KBM-7 (cell line): Measurements from ENCODE around the gene ACAP1.

ENCODE experiments used
- DNase-seq: peaks from one replicate; pipeline ENCODE4 v3.0.0-alpha.2; 2015
- in situ Hi-C: fragments of 300-500 bp; cut with MboI; formaldehyde crosslinking; loops from 2 replicates; pipeline ENCODE4 v1.14.3; 2020; ENCODE audit warnings: low sequenced_read_pairs, low pct_unique_long_range_greater_than_20kb, mixed read lengths

Gene ACAP1

DNA sequence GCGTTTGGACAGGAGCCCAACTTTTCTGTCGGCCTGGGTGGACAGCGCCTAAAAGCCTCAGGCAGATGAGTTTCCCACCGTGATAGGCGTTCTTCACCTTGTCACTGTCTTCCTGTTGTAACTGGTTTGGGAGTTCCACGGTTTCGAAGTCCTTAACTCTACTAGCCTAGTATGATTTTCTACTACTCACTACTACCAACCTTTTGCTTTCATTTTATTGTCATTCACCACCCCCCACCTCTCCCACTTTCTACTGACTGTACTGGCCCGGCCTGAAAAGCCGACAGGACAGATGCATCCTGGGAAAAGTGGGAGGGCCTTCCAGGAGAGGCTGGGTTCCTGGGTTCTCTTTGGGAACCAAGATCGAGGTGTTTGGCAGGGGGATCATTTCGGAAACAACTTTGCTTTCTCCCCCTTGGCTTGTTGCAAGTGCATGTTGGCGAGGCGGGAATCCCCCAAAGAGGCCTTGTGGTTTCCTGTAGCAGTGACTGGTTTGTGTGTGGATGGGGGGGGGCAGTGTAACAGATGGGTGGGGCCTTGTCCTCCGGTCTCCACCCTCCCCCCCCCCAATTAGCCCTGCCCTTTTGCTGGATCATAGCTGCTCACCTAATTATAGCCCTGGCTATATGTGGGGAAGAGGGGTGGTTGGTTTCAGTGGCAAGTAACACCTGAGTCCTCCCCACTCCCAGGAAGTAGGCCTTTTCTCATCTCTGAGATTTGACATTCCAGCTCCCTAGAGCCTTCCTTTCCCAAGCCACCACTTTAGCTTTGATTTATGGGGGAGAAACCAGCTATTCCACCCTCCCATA lies 27.5 kb upstream of the ACAP1 start:
- DNase-seq: peak; percentile 85
- in situ Hi-C loops: no loop called here

GRCh38 chr17:7309628-7310027 lies 26.7 kb upstream of the ACAP1 start:
- in situ Hi-C loops: no loop called here
- DNase-seq: no peak

GRCh38 chr17:7311110-7311705 lies 25.1 kb upstream of the ACAP1 start:
- in situ Hi-C loops: no loop called here
- no peak for DNase-seq

DNA sequence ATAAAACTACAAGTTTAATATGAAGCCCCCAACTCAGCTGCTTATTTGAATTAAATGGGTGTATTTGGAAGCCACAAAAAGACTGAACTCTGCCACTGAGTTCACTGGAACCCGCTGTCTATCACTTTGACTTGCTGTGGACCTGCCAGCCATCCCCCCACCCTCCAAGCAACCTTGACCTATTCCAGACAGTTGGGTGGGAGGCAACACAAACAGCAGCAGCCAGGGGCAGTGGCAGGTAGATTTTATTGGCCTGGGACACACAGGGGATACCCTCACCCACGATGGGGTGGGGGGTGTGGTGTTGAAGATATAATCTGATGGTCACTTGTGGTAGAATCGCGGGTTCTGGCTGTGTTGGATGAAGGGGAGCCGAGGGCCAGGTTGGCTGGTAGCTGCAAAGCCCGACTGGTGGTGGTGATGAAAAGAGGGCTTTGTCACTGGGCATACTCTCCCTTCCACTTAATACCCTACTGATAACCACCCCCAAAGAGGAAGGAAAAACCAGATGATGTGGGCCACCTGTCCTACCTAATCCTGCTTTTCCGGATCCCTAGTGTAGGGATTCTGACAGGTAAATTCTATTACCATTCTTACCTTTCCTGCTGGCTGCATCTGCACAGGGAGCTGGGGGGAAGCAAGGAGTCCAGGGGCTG lies 23.8 kb upstream of the ACAP1 start:
- in situ Hi-C loops: no loop called here
- no peak for DNase-seq

- in situ Hi-C loops: no loop called here
Measured at GRCh38 chr17:7313088-7313889, 23.0 kb upstream of the ACAP1 start.

GRCh38 chr17:7313890-7314718 lies 22.2 kb upstream of the ACAP1 start:
- DNase-seq: peak; percentile 31
- in situ Hi-C loops: no loop called here

More at GRCh38 chr17:7313088-7313889, 23.0 kb upstream of the ACAP1 start:
- DNase-seq: peak; percentile 38

DNA sequence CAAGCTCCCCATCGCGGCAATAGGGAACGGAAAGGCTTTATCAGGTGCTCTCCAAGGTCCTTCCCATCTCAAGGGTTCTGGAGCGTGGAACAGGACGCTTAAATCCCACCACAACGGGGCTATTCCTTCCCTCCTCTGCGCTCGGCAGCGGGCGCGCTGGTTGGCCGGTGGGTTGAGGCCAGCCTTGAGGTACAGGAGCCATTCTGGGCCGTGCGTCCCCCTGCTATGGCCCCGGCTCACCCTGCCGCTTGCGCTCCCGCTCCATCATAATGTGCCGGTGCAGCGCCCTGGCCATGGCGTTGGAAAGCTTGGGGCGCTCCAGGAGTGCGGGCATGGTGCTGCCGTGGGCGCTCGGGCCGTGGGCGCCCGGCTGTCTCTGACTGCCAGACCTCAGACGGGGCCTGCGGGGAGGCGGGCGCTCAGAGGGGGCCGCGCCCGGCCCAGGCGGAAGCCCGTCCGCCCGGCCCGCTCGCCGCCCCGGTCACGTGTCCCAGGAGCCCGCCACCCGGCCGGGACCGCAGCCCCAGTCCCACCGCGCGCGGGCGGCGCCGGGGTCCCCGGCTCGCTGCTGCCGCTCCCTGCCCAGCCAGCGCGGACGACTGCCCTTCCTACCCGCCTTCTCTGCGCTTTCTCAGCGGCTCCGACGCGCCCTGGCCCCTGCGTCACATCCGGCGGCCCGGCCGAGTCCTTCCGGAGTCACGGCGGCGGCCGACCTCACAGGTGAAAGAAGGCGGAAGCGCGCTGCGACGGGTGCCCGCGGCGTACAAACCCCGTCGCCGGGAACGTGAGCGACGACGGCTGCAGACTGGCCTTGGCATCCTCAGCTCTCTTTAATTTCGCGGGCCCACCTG lies 21.4 kb upstream of the ACAP1 start, which contains the start of gene GPS2:
TSS of gene GPS2 (minus strand) at position 642 of the 851 bp plus-strand sequence. CDS start at position 334, 308 bp downstream.
- in situ Hi-C loops: no loop called here
- peak; percentile 91 for DNase-seq

- DNase-seq: no peak
- in situ Hi-C loops: no loop called here
Measured at GRCh38 chr17:7315570-7316235, 20.6 kb upstream of the ACAP1 start.

DNA sequence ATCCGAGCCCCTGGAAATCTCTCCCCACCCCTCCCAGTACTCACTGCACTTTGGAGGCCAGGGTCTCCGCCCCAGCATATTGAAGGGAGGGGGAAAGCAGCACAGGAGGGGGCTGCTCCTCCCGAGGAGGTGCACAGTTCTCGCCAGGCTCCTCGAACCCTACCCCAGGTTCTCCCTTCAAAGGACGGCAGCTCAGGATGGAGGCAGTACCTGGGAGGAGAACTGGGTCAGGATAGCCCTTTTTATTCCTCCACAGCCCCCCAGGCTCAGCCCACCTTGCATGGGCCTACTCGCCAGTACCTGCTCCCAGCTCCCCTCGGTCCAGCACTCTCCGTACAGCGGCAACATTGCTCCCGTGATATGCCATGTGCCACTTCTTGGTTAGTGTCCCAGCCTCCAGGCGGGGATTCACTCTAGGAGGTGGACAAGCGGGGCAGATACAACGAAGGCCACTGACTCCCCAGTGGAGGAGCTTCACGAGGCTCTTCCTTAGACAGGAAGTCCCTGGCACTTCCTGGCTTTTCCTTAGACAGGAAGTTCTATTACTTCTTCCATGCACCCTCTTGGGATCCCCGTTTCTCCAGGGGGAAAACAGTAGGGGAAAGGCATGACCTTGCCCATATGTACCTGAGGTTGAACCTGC lies 19.0 kb upstream of the ACAP1 start:
- in situ Hi-C loops: no loop called here
- no peak for DNase-seq

GRCh38 chr17:7318121-7318860 lies 18.0 kb upstream of the ACAP1 start:
- in situ Hi-C loops: no loop called here
- DNase-seq: no peak

DNA sequence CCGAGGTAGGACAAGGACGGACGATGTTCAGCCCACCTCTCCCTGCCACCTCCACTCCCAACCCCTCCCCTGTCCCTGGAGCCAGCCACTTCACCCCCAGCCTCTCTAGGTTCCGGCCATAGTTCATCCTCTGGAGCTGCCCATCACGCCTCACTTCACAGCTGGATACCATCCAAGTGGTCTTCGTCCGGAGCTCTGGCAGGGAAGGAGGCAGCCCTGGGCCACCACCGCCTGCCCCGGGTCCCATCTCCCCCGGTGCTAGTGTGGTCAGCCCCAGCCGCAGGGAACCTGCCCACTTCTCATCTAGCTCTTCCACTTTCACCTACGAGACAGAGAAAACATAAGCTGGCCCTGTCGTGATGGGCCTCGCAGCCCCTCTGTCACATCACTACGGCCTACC lies 14.9 kb upstream of the ACAP1 start:
- no peak for DNase-seq
- in situ Hi-C loops: no loop called here

GRCh38 chr17:7322520-7323194 lies 13.7 kb upstream of the ACAP1 start:
- in situ Hi-C loops: no loop called here
- DNase-seq: no peak

- in situ Hi-C loops: no loop called here
- DNase-seq: peak; percentile 58
Measured at GRCh38 chr17:7323731-7324437, 12.4 kb upstream of the ACAP1 start.

- in situ Hi-C loops: no loop called here
- no peak for DNase-seq
Measured at GRCh38 chr17:7324438-7324779, 11.9 kb upstream of the ACAP1 start.

DNA sequence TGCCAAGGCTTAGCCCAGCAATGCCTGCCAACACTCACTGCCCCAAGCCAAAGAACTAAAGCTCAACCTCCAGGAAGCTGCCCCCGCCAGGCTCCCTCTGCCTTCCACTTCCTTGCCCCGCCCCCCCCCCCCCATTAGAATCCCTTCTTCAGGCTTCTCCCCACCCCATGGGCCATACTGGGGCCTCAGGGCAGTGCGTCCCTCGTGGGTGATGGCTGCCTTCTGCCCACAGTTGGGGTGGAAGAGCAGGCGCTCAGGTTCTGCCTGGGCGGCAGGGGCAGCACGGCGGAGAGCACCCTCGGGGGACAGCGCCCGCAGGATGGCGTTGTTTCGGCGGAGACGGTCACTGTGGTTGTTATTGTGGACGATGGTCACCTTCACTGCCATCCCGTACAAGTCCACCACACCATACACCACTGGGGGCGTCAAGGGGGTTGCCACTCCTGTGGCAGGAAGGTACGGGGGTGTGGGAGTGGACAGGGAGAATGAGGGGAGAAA lies 11.2 kb upstream of the ACAP1 start:
- DNase-seq: no peak
- in situ Hi-C loops: loop anchor here (25.0 kb wide), 1 partner anchor 288 kb away; the partner anchor contains the start of genes SLC16A11 and SLC16A13
